GM12872 (cell line): ENCODE data around the gene HERPUD1.

Experiments
- CTCF ChIP-seq: IDR thresholded peaks from 3 replicates; pipeline ENCODE4 v1.5.1; 2011; ENCODE audit warnings: low read depth, mild to moderate bottlenecking, low read length, moderate library complexity; ENCODE audit not compliant: insufficient read depth

HERPUD1 gene

GRCh38 chr16:56982695-56983094 lies 50.8 kb downstream of the HERPUD1 start:
- no peak for TF ChIP-seq CTCF

GRCh38 chr16:56983211-56983751 lies 51.3 kb downstream of the HERPUD1 start:
- no peak for TF ChIP-seq CTCF

- TF ChIP-seq CTCF, result no peak
Observed at GRCh38 chr16:56984639-56985038, 52.7 kb downstream of the HERPUD1 start.

- TF ChIP-seq CTCF, result no peak
Observed at GRCh38 chr16:56985288-56985961, 53.5 kb downstream of the HERPUD1 start.

- TF ChIP-seq CTCF, result no peak
Observed at GRCh38 chr16:56985962-56986360, 54.0 kb downstream of the HERPUD1 start.

- no peak for TF ChIP-seq CTCF
Observed at GRCh38 chr16:56986361-56986760, 54.4 kb downstream of the HERPUD1 start.

- TF ChIP-seq CTCF, result no peak
Observed at GRCh38 chr16:56987692-56988091, 55.8 kb downstream of the HERPUD1 start.
